Measurements from ENCODE around the gene ARID1B. TPM values are rescaled to one million over a fixed set of nuclear protein-coding genes. Genes with fewer than 3 reads are reported as not detected.
A peak's percentile ranks its signal among the peaks of the same experiment; 100 is the strongest.

Gene ARID1B
- total and polyA plus RNA-seq, 2 of the 13 experiments (the other 11 are each of a cell fraction or from before 2014, with no cell fraction given): 20.1 to 32.6 TPM

GRCh38 chr6:157221049-157221816 lies 444.1 kb downstream of the ARID1B start (continued):
- TF ChIP-seq THAP7 (CRISPR knock-in tag; IDR thresholded peaks at IDR 0.05): no peak
- no peak for TF ChIP-seq ZIK1 (CRISPR knock-in tag; IDR thresholded peaks at IDR 0.05; ENCODE audit: borderline replicate concordance, low read depth)
- TF ChIP-seq ZNF160 (CRISPR knock-in tag; IDR thresholded peaks at IDR 0.05): 0 out of 2 replicates have a peak, but pooled peaks have one; percentile 31
- TF ChIP-seq DBP (CRISPR knock-in tag; IDR thresholded peaks at IDR 0.05; ENCODE audit: not compliant biosample characterization): no peak
- 0 out of 2 replicates have a peak, but pooled peaks have one; percentile 60 for TF ChIP-seq ZNF567 (CRISPR knock-in tag; IDR thresholded peaks at IDR 0.05; ENCODE audit: borderline replicate concordance)
- no peak for TF ChIP-seq RELA (CRISPR knock-in tag; IDR thresholded peaks at IDR 0.05)
- TF ChIP-seq KIAA2018 (CRISPR knock-in tag; IDR thresholded peaks at IDR 0.05; ENCODE audit: borderline replicate concordance): no peak
- no peak for TF ChIP-seq ZFP1 (CRISPR knock-in tag; IDR thresholded peaks at IDR 0.05)
- no peak for TF ChIP-seq PCBP2 (optimal IDR thresholded peaks at IDR 0.05; ENCODE audit: low read depth, low read length, poor library complexity, severe bottlenecking)
- TF ChIP-seq ZNF414 (CRISPR knock-in tag; IDR thresholded peaks at IDR 0.05): peak; percentile 54
- no peak for TF ChIP-seq ZNF232 (CRISPR knock-in tag; IDR thresholded peaks at IDR 0.05; ENCODE audit: borderline replicate concordance)
- no peak for TF ChIP-seq ZFP90 (CRISPR knock-in tag; IDR thresholded peaks at IDR 0.05; ENCODE audit: borderline replicate concordance)
- TF ChIP-seq JDP2 (CRISPR knock-in tag; IDR thresholded peaks at IDR 0.05; ENCODE audit: borderline replicate concordance): no peak
- 0 out of 2 replicates have a peak, but pooled peaks have one; percentile 11 for TF ChIP-seq ZNF430 (CRISPR knock-in tag; IDR thresholded peaks at IDR 0.05)
- TF ChIP-seq BCL3 (CRISPR knock-in tag; IDR thresholded peaks at IDR 0.05): 0 out of 2 replicates have a peak, but pooled peaks have one; percentile 37
- TF ChIP-seq HNRNPH1 (optimal IDR thresholded peaks at IDR 0.05; ENCODE audit: low read depth, low read length): no peak
- no peak for TF ChIP-seq MTA1 (CRISPR knock-in tag; IDR thresholded peaks at IDR 0.05; ENCODE audit: borderline replicate concordance)
